Measurements from ENCODE around the gene TEKTIP1. TPM values are rescaled to one million over a fixed set of nuclear protein-coding genes. Genes with fewer than 3 reads are reported as not detected.
"Not testable (repeated sequence)": the region's sequence is repeated elsewhere in the genome, so short reads cannot be mapped to it uniquely, and the experiment has no call there.

TEKTIP1 gene
- polyA plus RNA-seq, 1 experiment: not detected

DNA sequence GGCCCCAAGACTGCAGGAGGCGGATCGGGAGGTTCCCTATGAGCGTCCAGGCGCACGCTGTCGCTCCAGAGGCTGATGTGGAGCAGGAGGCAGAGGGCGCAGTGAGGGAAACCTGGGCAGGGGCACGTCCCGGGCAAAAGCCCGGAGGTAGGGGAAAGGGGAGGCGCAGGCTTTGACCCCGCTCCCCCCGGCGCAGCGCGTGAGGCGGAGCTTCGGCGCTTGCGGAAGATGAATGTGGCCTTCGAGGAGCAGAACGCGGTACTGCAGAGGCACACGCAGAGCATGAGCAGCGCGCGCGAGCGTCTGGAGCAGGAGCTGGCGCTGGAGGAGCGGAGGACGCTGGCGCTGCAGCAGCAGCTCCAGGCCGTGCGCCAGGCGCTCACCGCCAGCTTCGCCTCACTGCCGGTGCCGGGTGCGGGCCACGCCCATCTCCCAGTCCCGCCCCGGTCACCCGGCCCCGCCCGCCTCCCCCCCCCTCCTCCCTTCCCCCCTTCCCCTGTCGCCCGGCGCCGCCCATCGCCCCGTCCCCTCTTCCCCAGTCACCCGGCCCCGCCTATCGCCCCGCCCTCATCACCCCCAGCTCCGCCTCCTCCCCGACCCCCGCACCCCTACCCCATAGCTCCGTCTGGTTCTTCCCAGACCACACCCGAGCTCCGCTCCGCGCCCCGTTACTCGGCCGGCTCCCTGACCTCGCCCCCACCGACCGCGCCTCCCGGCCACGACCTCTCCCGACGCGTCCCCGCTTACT, 37.9 kb downstream of the TEKTIP1 start:
- Histone ChIP-seq H3K27me3 (ENCODE audit: control insufficient read depth, insufficient read depth, low read length) (no peaks in the 10 kb centered on the region), H3K4me3 (ENCODE audit: low read depth, low read length) (peak overlapping the region; percentile 27), H3K36me3 (ENCODE audit: control insufficient read depth, insufficient read depth, low read length) (peaks cover 5% of the 10 kb centered on the region)
- ChIA-PET POLR2A (interaction anchor here (0.5 kb wide), 1 partner anchor 123 kb away, joined by 3 read pairs; the partner anchor contains the start of gene PIP5K1C), CTCF (interaction anchor here (0.7 to 1.1 kb wide), 3 partner anchors 14 to 31 kb away, joined by 3 read pairs; no protein-coding TSS in a partner anchor)
- TF ChIP-seq CTCF (IDR thresholded peaks at IDR 0.05; ENCODE audit: insufficient read depth, low read depth, low read length): no peak
- DNase-seq (ENCODE audit: low read depth): no peak

GRCh38 chr19:3577723-3578344, 38.9 kb downstream of the TEKTIP1 start:
- Histone ChIP-seq H3K27me3 (ENCODE audit: control insufficient read depth, insufficient read depth, low read length) (no peaks in the 10 kb centered on the region), H3K4me3 (ENCODE audit: low read depth, low read length) (no peak overlapping the region), H3K36me3 (ENCODE audit: control insufficient read depth, insufficient read depth, low read length) (peaks cover 5% of the 10 kb centered on the region)
- no peak for TF ChIP-seq CTCF (IDR thresholded peaks at IDR 0.05; ENCODE audit: insufficient read depth, low read depth, low read length)
- CTCF ChIA-PET: interaction anchor here (0.7 kb wide), 1 partner anchor 31 kb away, joined by 3 read pairs; no protein-coding TSS in a partner anchor
- POLR2A ChIA-PET: no interaction called here
- no peak for DNase-seq (ENCODE audit: low read depth)

GRCh38 chr19:3578390-3578789, 39.4 kb downstream of the TEKTIP1 start:
- Histone ChIP-seq H3K4me3 (ENCODE audit: low read depth, low read length) (no peak overlapping the region), H3K27me3 (ENCODE audit: control insufficient read depth, insufficient read depth, low read length) (no peaks in the 10 kb centered on the region), H3K36me3 (ENCODE audit: control insufficient read depth, insufficient read depth, low read length) (peaks cover 5% of the 10 kb centered on the region)
- ChIA-PET POLR2A (no interaction called here), CTCF (interaction anchor here (0.6 to 0.7 kb wide), 2 partner anchors 20 to 32 kb away, joined by 3 to 4 read pairs; no protein-coding TSS in a partner anchor)
- TF ChIP-seq CTCF (IDR thresholded peaks at IDR 0.05; ENCODE audit: insufficient read depth, low read depth, low read length): no peak
- no peak for DNase-seq (ENCODE audit: low read depth)

DNA sequence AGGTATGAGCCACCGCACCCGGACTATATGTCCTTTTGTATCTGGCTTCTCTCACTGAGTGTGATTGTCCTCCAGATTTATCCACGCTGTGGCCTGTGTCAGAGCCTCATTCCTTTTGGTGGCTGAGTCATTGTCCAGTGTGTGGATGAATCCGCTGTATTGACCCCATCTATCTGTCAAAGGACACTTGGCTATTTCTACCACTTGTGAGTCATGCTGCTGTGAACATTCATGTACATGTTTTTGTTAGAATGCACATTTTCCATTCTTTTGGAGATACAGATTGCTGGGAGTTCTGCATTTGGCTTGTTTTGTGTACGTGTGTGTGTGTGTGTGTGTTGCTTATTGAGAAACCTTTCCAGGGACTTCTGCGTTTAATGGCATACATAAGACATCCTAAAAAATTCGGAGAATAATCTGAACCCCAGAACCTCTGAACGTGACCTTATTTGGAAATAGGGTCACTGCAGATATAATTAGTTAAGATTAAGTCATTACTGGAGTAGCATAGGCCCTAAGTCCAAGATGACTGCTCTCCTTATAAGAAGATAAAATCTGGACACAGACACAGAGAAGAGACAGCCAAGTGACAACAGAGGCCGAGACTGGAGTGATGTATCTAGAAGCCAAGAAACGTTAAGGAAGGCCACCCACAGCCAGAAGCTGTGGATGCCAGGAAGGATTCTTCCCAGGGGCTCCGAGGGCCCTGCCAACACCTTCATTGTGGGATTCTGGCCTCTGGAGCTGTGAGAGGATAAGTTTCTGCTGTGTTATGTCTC, 41.4 kb downstream of the TEKTIP1 start:
- Histone ChIP-seq H3K27me3 (ENCODE audit: control insufficient read depth, insufficient read depth, low read length) (no peaks in the 10 kb centered on the region), H3K4me3 (ENCODE audit: low read depth, low read length) (no peak overlapping the region), H3K36me3 (ENCODE audit: control insufficient read depth, insufficient read depth, low read length) (peaks cover 2% of the 10 kb centered on the region)
- CTCF ChIA-PET: interaction anchor here (1.5 kb wide), 1 partner anchor 120 kb away, joined by 4 read pairs; the partner anchor contains the start of gene PIP5K1C
- POLR2A ChIA-PET: no interaction called here
- no peak for TF ChIP-seq CTCF (IDR thresholded peaks at IDR 0.05; ENCODE audit: insufficient read depth, low read depth, low read length)
- peak; percentile 76 for DNase-seq (ENCODE audit: low read depth)

DNA sequence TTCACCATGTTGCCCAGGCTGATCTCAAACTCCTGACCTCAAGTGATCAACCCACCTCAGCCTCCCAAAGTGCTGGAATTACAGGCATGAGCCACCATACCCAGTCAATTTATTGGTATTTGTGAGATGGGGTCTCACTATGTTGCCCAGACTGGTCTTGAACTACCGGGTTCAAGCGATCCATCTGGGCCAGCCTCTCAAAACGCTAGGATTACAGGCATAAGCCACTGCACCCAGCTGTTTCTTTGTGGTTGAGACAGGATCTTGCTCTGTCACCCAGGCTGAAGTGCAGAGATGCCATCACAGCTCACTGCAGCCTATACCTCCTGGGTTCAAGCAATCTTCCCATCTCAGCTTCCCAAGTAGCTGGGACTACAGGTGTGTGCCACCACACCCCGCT, 42.8 kb downstream of the TEKTIP1 start:
- H3K27me3 ChIP-seq (ENCODE audit: control insufficient read depth, insufficient read depth, low read length): not testable (repeated sequence)

GRCh38 chr19:3584036-3584802, 45.2 kb downstream of the TEKTIP1 start:
- CTCF ChIA-PET: interaction anchor here (0.7 to 0.8 kb wide), 2 partner anchors 39 to 311 kb away, joined by 3 read pairs; no protein-coding TSS in a partner anchor
- DNase-seq (ENCODE audit: low read depth); POLR2A ChIA-PET; H3K4me3 ChIP-seq (ENCODE audit: low read depth, low read length); H3K36me3 ChIP-seq (ENCODE audit: control insufficient read depth, insufficient read depth, low read length); H3K27me3 ChIP-seq (ENCODE audit: control insufficient read depth, insufficient read depth, low read length): not testable (repeated sequence)

More for the DNA sequence above, 42.8 kb downstream of the TEKTIP1 start:
- H3K4me3 ChIP-seq (ENCODE audit: low read depth, low read length); DNase-seq (ENCODE audit: low read depth); H3K36me3 ChIP-seq (ENCODE audit: control insufficient read depth, insufficient read depth, low read length); POLR2A ChIA-PET: not testable (repeated sequence)
- CTCF ChIA-PET: interaction anchor here (0.7 to 1.5 kb wide), 3 partner anchors 15 to 119 kb away, joined by 3 to 4 read pairs (median 4); partner anchors contain the start of gene PIP5K1C
